H1 (cell line): ENCODE results near the gene NFXL1.

Experiments
- BCL11A ChIP-seq, 2 experiments: IDR thresholded peaks; one replicate each; pipeline ENCODE4 v1.6.1; 2011; ENCODE audit warnings: low read depth in 2 of 2, low read length in 2 of 2, mild to moderate bottlenecking in 2 of 2
- BRCA1 ChIP-seq: IDR thresholded peaks from 2 replicates; pipeline ENCODE4 v1.6.1; 2012; ENCODE audit warnings: low read depth, low read length, improper control_type of control experiment
- EP300 ChIP-seq, 2 experiments: IDR thresholded peaks; 1 replicate in 1 of 2; 2 replicates in 1 of 2; pipeline ENCODE4 v1.6.1; 2011 to 2012; ENCODE audit warnings: low read depth in 2 of 2, low read length in 2 of 2, mild to moderate bottlenecking in 2 of 2, borderline replicate concordance in 1 of 2, inconsistent platforms in 1 of 2, moderate library complexity in 1 of 2
- EZH2 ChIP-seq: fragments of 200-600 bp; sonication (generic); IDR thresholded peaks from 2 replicates; pipeline ENCODE4 v1.7.1; 2012; ENCODE audit warnings: low read depth, mild to moderate bottlenecking, moderate library complexity, low read length, inconsistent platforms; ENCODE audit not compliant: severe bottlenecking
- JUND ChIP-seq: IDR thresholded peaks from 2 replicates; pipeline ENCODE4 v1.6.1; 2011; ENCODE audit warnings: mild to moderate bottlenecking, improper control_type of control experiment, low read length
- POLR2A ChIP-seq, 2 experiments: IDR thresholded peaks; 1 replicate in 1 of 2; 2 replicates in 1 of 2; pipeline ENCODE4 v1.6.1; 2011; ENCODE audit warnings: low read depth in 2 of 2, low read length in 2 of 2, mild to moderate bottlenecking in 2 of 2; ENCODE audit errors: control extremely low read depth in 1 of 2
- POLR2AphosphoS5 ChIP-seq: IDR thresholded peaks from 2 replicates; pipeline ENCODE4 v1.6.1; 2011; ENCODE audit warnings: low read depth, low read length
- SIRT6 ChIP-seq: IDR thresholded peaks from one replicate; pipeline ENCODE4 v1.7.1; 2012; ENCODE audit warnings: low read length, inconsistent platforms
- SP1 ChIP-seq: IDR thresholded peaks from 2 replicates; pipeline ENCODE4 v1.6.1; 2011; ENCODE audit warnings: low read depth, low read length
- SRF ChIP-seq: IDR thresholded peaks from 2 replicates; pipeline ENCODE4 v1.6.1; 2011; ENCODE audit warnings: mild to moderate bottlenecking, low read depth, low read length, moderate library complexity
- TAF1 ChIP-seq: IDR thresholded peaks from 2 replicates; pipeline ENCODE4 v1.6.1; 2011; ENCODE audit warnings: mild to moderate bottlenecking, low read depth, low read length
- TF ChIP-seq, protein P1 (sequence below), 3 experiments: IDR thresholded peaks; 1 replicate in 2 of 3; 2 replicates in 1 of 3; pipeline versions ENCODE4 v1.5.1 to v1.6.1; 2011; ENCODE audit warnings: low read length in 3 of 3, mild to moderate bottlenecking in 3 of 3, inconsistent platforms in 2 of 3, low read depth in 1 of 3, moderate library complexity in 1 of 3; ENCODE audit not compliant: insufficient read depth in 1 of 3; ENCODE audit errors: control extremely low read depth in 1 of 3
- TF ChIP-seq, protein P2 (sequence below): IDR thresholded peaks from 2 replicates; pipeline ENCODE4 v1.6.1; 2012; ENCODE audit warnings: inconsistent platforms
- TF ChIP-seq, protein P3 (sequence below): IDR thresholded peaks from 2 replicates; pipeline ENCODE4 v1.6.1; 2011; ENCODE audit warnings: low read length, improper control_type of control experiment

DNA sequence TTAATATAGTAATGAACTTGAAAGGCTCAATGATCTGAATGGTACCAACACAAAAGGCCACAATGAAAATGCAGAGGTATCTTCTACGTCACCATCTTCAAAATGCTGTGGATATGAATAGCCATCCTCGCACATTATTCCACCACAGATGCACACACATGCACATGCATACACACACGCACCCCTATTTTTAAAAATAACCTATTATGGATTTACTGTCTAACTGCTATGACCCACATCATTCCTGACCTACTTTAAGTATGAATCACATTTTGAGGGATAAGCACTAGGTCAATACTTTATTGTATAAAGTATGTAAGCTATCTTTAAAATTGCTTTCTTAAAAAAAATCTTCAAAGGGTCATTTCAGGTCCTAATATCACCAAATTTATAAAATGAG is 52.1 kb downstream of the NFXL1 start:
- TF ChIP-seq EZH2 = no peak
- no peak for TF ChIP-seq JUND
- no peak for TF ChIP-seq BCL11A (IDR thresholded peaks at IDR 0.05; ENCODE audit: low read depth in 2 of 2, low read length in 2 of 2)
- no peak for TF ChIP-seq TAF1
- TF ChIP-seq, protein P1, sequence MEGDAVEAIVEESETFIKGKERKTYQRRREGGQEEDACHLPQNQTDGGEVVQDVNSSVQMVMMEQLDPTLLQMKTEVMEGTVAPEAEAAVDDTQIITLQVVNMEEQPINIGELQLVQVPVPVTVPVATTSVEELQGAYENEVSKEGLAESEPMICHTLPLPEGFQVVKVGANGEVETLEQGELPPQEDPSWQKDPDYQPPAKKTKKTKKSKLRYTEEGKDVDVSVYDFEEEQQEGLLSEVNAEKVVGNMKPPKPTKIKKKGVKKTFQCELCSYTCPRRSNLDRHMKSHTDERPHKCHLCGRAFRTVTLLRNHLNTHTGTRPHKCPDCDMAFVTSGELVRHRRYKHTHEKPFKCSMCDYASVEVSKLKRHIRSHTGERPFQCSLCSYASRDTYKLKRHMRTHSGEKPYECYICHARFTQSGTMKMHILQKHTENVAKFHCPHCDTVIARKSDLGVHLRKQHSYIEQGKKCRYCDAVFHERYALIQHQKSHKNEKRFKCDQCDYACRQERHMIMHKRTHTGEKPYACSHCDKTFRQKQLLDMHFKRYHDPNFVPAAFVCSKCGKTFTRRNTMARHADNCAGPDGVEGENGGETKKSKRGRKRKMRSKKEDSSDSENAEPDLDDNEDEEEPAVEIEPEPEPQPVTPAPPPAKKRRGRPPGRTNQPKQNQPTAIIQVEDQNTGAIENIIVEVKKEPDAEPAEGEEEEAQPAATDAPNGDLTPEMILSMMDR (IDR thresholded peaks at IDR 0.05; ENCODE audit: control extremely low read depth in 1 of 3, insufficient read depth in 1 of 3, low read depth in 1 of 3, low read length in 3 of 3) = no peak
- no peak for TF ChIP-seq SIRT6
- TF ChIP-seq POLR2AphosphoS5 = no peak
- no peak for TF ChIP-seq EP300 (IDR thresholded peaks at IDR 0.05; ENCODE audit: borderline replicate concordance in 1 of 2, low read depth in 2 of 2, low read length in 2 of 2)
- no peak for TF ChIP-seq SP1
- TF ChIP-seq, protein P2, sequence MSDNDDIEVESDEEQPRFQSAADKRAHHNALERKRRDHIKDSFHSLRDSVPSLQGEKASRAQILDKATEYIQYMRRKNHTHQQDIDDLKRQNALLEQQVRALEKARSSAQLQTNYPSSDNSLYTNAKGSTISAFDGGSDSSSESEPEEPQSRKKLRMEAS = no peak
- no peak for TF ChIP-seq POLR2A (IDR thresholded peaks at IDR 0.05; ENCODE audit: control extremely low read depth in 1 of 2, low read depth in 2 of 2, low read length in 2 of 2)
- TF ChIP-seq SRF = no peak
- no peak for TF ChIP-seq BRCA1
- TF ChIP-seq, protein P3, sequence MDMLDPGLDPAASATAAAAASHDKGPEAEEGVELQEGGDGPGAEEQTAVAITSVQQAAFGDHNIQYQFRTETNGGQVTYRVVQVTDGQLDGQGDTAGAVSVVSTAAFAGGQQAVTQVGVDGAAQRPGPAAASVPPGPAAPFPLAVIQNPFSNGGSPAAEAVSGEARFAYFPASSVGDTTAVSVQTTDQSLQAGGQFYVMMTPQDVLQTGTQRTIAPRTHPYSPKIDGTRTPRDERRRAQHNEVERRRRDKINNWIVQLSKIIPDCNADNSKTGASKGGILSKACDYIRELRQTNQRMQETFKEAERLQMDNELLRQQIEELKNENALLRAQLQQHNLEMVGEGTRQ = no peak
